ENCODE data around the gene ULK4.

- no peak for TF ChIP-seq CTCF (conservative IDR thresholded peaks at IDR 0.05; ENCODE audit: low read length)
- TF ChIP-seq EZH2phosphoT487 (IDR thresholded peaks at IDR 0.05; ENCODE audit: borderline replicate concordance), result no peak
Observed at GRCh38 chr3:41352510-41352909, 609.4 kb downstream of the ULK4 start.
